GM21526 (cell line): ENCODE results near the gene RNU7-1.

Experiments used
- ATAC-seq: cut with Tn5 transposase; IDR thresholded peaks from one replicate; pipeline ENCODE4 v1.9.1; 2021; ENCODE audit warnings: moderate library complexity; ENCODE audit not compliant: unreplicated experiment, low FRiP score

RNU7-1 gene

DNA sequence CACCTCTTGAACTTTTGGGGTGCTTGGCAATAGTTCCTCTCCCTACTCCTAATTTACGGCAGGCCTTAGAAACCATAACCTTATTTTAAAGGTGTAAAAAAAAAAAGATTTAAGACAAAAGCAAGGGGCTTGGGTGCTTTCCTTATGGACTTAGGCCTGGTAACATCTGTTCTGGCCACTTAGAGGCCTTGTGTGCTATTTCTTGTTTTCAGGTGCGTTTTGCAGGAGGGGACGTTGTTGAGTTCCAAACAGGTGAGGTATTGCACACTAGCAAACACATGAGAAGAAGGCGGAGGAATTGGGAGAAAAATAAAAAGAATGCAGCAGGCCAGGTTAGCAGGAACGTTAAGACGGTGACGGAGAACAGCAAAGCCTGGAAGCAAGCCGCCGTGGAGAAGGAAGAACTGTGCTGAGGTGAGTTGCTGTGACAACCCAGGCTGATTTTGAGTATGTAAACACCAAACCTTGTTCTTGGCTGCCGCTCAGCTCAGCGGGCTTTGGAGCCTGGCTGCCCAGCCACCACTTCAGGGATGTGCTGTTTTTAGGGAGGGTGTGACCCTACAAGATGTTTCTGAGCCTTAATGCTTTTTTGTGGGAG is 44.4 kb downstream of the RNU7-1 start:
- no peak for ATAC-seq
